ENCODE data around the gene FOLR1.

- TF ChIP-seq CTCF (IDR thresholded peaks at IDR 0.05; ENCODE audit: insufficient read depth, low read length) (no peak), POLR2AphosphoS5 (IDR thresholded peaks at IDR 0.05; ENCODE audit: low read depth) (no peak)
- TF ChIP-seq, protein P1, sequence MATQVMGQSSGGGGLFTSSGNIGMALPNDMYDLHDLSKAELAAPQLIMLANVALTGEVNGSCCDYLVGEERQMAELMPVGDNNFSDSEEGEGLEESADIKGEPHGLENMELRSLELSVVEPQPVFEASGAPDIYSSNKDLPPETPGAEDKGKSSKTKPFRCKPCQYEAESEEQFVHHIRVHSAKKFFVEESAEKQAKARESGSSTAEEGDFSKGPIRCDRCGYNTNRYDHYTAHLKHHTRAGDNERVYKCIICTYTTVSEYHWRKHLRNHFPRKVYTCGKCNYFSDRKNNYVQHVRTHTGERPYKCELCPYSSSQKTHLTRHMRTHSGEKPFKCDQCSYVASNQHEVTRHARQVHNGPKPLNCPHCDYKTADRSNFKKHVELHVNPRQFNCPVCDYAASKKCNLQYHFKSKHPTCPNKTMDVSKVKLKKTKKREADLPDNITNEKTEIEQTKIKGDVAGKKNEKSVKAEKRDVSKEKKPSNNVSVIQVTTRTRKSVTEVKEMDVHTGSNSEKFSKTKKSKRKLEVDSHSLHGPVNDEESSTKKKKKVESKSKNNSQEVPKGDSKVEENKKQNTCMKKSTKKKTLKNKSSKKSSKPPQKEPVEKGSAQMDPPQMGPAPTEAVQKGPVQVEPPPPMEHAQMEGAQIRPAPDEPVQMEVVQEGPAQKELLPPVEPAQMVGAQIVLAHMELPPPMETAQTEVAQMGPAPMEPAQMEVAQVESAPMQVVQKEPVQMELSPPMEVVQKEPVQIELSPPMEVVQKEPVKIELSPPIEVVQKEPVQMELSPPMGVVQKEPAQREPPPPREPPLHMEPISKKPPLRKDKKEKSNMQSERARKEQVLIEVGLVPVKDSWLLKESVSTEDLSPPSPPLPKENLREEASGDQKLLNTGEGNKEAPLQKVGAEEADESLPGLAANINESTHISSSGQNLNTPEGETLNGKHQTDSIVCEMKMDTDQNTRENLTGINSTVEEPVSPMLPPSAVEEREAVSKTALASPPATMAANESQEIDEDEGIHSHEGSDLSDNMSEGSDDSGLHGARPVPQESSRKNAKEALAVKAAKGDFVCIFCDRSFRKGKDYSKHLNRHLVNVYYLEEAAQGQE (IDR thresholded peaks at IDR 0.05; ENCODE audit: insufficient replicate concordance, low read depth), result no peak
Measured at GRCh38 chr11:72223615-72224563, 31.9 kb downstream of the FOLR1 start.
